OCI-LY7 (cell line): Measurements from ENCODE around the gene UQCRHL. TPM values are rescaled to one million over a fixed set of nuclear protein-coding genes. Genes with fewer than 3 reads are reported as not detected.

ENCODE experiments used
- BruUV-seq: library from RNA; stranded (reverse); fragments of 400-500 nt; replicated peaks from 2 replicates; lab custom pipeline; 2021; lab: Mats Ljungman, UMichigan
- CTCF ChIA-PET: fragments of 300-600 bp; sonication (Branson Sonifier 250); formaldehyde crosslinking; loops from one replicate; lab custom pipeline; 2022; ENCODE audit warnings: antibody characterized with exemption; ENCODE audit not compliant: unreplicated experiment; lab: Charles Lee
- POLR2A ChIA-PET: fragments of 300-600 bp; sonication (Branson Sonifier 250); formaldehyde crosslinking; loops from one replicate; lab custom pipeline; 2022; ENCODE audit warnings: antibody characterized with exemption; lab: Charles Lee
- DNase-seq: peaks from one replicate; pipeline ENCODE4 v3.0.0-alpha.2; 2015; ENCODE audit warnings: low spot score
- H2AFZ ChIP-seq: fragments of 200-600 bp; sonication (generic), shearing (Covaris generic); 2 replicates; pipeline ENCODE4 v1.6.1; 2014; ENCODE audit warnings: mild to moderate bottlenecking, antibody characterized with exemption, low read length, moderate library complexity
- H3K27ac ChIP-seq: fragments of 200-600 bp; sonication (generic); 2 replicates; pipeline ENCODE4 v1.5.1; 2014; ENCODE audit warnings: mixed run types, low read depth, mild to moderate bottlenecking, moderate library complexity, low read length, inconsistent platforms; ENCODE audit not compliant: poor library complexity, severe bottlenecking
- H3K36me3 ChIP-seq: fragments of 200-600 bp; sonication (generic); 2 replicates; pipeline ENCODE4 v1.6.1; 2014; ENCODE audit warnings: mild to moderate bottlenecking, antibody characterized with exemption, low read length, moderate library complexity, mixed read lengths; ENCODE audit not compliant: insufficient read depth
- H3K4me1 ChIP-seq: fragments of 200-600 bp; sonication (generic); 2 replicates; pipeline ENCODE4 v1.5.1; 2014; ENCODE audit warnings: mild to moderate bottlenecking, low read length; ENCODE audit not compliant: insufficient read depth, poor library complexity, severe bottlenecking
- H3K4me2 ChIP-seq: fragments of 200-600 bp; sonication (generic); 2 replicates; pipeline ENCODE4 v1.6.1; 2014; ENCODE audit warnings: mild to moderate bottlenecking, low read length
- H3K4me3 ChIP-seq: fragments of 200-600 bp; sonication (generic); 2 replicates; pipeline ENCODE4 v1.5.1; 2014; ENCODE audit warnings: mild to moderate bottlenecking, low read depth, low read length; ENCODE audit not compliant: poor library complexity, severe bottlenecking
- H3K79me2 ChIP-seq: fragments of 200-600 bp; sonication (generic); 2 replicates; pipeline ENCODE4 v1.6.1; 2016; ENCODE audit warnings: low read depth, mild to moderate bottlenecking, low read length, moderate library complexity, mixed read lengths; ENCODE audit not compliant: insufficient read depth
- H3K9me2 ChIP-seq: fragments of 200-600 bp; sonication (generic); 2 replicates; pipeline ENCODE4 v1.6.1; 2016; ENCODE audit warnings: mild to moderate bottlenecking, low read length, mixed read lengths; ENCODE audit not compliant: insufficient read depth
- H3K9me3 ChIP-seq: fragments of 200-600 bp; sonication (generic); 2 replicates; pipeline ENCODE4 v1.6.1; 2014; ENCODE audit warnings: mild to moderate bottlenecking, mixed run types, low read length, mixed read lengths
- H4K20me1 ChIP-seq: fragments of 200-600 bp; sonication (generic); 2 replicates; pipeline ENCODE4 v1.6.1; 2014; ENCODE audit warnings: mild to moderate bottlenecking, antibody characterized with exemption, low read length, moderate library complexity, mixed read lengths; ENCODE audit not compliant: insufficient read depth
- EZH2phosphoT487 ChIP-seq: fragments of 200-600 bp; sonication (generic); IDR thresholded peaks from 2 replicates; pipeline ENCODE4 v1.6.1; 2018; ENCODE audit warnings: low read depth, borderline replicate concordance, mild to moderate bottlenecking, mixed run types, antibody characterized with exemption, low read length, moderate library complexity, mixed read lengths
- intact Hi-C: fragments of 100-400 bp; cut with micrococcal nuclease; formaldehyde crosslinking; loops from one replicate; pipeline ENCODE4 v1.10.0; 2022; ENCODE audit not compliant: unreplicated experiment
- total RNA-seq, 2 experiments: library from RNA; depleted of rRNA in 1 of 2; stranded (reverse); fragments of >200 nt in 1 of 2; shearing (Covaris generic) in 1 of 2; gene quantifications; 2 replicates each; pipeline ENCODE4 v1.2.3, GENCODE V29; 2014 to 2022
- TF ChIP-seq, protein P1 (sequence below): fragments of 200-600 bp; sonication (generic); conservative IDR thresholded peaks from 2 replicates; pipeline ENCODE4 v1.5.1; 2014; ENCODE audit warnings: mild to moderate bottlenecking, antibody characterized with exemption, low read length, moderate library complexity, mixed read lengths

UQCRHL gene
- total RNA-seq, 2 experiments from 2014 or later, result 2.4 to 12.4 TPM

DNA sequence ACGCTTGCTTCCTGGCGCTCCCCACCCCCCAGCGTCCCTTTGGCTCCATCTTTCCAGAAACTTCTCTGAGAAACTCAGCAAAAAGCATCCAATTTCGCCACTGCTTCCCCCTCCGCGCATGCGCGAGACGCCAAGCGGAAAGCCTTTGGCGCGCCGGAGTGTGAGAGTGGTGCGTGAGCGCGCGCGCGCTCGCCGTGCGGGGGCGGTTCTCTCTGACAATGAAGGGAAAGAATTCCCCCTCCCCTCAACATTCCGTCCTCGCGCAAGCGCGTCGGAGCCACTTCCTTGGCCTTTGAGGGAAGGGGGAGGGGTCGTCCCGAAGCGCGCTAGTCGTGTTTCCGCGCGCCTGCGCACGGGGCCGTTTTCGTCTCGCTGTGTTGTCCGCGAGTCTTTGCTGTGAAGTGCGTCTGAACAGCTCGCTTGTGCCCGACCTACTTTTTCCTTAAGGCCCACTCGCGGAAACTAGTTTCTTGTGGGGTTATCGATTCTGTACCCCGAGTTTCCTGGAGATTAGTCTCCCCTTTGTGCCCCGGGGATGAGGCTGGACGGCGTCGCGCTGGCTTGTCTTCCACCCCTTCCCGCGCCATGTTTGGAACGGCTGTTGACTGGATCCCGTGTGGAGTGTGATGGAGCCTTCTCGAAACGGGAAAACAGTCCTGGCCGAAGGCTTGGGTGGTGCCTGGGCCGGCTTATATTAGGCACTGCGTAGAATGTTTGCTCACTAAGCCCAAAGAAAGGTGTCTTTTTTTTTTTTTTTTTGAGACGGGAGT is 28.5 kb upstream of the UQCRHL start:
- H3K79me2 ChIP-seq, result peaks cover 32% of the 10 kb centered on the region
- ChIA-PET POLR2A (interaction anchor here (0.6 to 2.2 kb wide), 6 partner anchors 9 to 309 kb away, joined by 3 to 6 read pairs (median 3); partner anchors contain the start of gene SPEN), CTCF (no interaction called here)
- H2AFZ ChIP-seq, result peak overlapping the region; percentile 23; the same call in 1 of the 2 replicates
- H3K4me3 ChIP-seq, result peak overlapping the region; percentile 75
- peak overlapping the region; percentile 91 for H3K4me2 ChIP-seq
- DNase-seq, result peak; percentile 99
- H3K4me1 ChIP-seq, result peaks cover 54% of the 10 kb centered on the region
- peak overlapping the region; percentile 97 for H3K27ac ChIP-seq
- H4K20me1 ChIP-seq, result no peaks in the 10 kb centered on the region
- no peaks in the 10 kb centered on the region for H3K9me2 ChIP-seq
- peaks cover 6% of the 10 kb centered on the region; the same call in 1 of the 2 replicates for H3K36me3 ChIP-seq
- TF ChIP-seq, protein P1, sequence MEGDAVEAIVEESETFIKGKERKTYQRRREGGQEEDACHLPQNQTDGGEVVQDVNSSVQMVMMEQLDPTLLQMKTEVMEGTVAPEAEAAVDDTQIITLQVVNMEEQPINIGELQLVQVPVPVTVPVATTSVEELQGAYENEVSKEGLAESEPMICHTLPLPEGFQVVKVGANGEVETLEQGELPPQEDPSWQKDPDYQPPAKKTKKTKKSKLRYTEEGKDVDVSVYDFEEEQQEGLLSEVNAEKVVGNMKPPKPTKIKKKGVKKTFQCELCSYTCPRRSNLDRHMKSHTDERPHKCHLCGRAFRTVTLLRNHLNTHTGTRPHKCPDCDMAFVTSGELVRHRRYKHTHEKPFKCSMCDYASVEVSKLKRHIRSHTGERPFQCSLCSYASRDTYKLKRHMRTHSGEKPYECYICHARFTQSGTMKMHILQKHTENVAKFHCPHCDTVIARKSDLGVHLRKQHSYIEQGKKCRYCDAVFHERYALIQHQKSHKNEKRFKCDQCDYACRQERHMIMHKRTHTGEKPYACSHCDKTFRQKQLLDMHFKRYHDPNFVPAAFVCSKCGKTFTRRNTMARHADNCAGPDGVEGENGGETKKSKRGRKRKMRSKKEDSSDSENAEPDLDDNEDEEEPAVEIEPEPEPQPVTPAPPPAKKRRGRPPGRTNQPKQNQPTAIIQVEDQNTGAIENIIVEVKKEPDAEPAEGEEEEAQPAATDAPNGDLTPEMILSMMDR, result no peak
- TF ChIP-seq EZH2phosphoT487, result no peak
- intact Hi-C loops, result loop anchor here (1.0 kb wide), 1 partner anchor 11 kb away; the partner anchor contains the start of gene SPEN
- no TSS peak for BruUV-seq
- no peaks in the 10 kb centered on the region for H3K9me3 ChIP-seq

DNA sequence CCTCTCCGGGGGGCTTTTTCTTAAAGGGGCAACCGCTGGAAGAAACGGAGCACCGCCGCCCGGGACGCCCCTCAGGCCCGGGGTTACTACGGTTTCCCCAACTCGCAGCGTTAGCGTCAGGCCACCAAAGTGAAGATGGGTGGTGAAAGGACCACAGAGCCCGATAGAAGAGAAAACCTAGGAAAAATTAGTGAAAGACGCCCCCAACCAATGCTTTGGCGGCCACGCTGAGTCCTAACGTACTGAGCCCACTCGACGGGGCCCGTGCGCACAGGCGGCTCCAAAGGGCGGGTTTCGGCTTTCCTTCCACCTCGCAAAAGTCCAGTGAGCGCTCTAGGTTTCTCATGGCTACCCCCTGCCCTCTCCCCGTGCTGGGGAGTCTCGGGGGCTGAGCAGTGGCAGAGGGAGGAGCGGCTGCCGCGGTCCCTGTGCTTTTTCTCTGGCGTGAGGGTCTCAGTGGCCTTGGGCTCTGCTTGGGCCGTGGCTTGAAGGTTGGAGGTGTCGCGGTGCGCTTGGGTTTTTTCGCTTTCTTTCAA is 27.8 kb upstream of the UQCRHL start:
- Histone ChIP-seq H3K4me2 (peak overlapping the region; percentile 91), H3K36me3 (peaks cover 6% of the 10 kb centered on the region; the same call in 1 of the 2 replicates), H2AFZ (peak overlapping the region; percentile 60; the same call in 1 of the 2 replicates), H4K20me1 (no peaks in the 10 kb centered on the region), H3K4me3 (peak overlapping the region; percentile 75), H3K79me2 (peaks cover 33% of the 10 kb centered on the region), H3K9me3 (no peaks in the 10 kb centered on the region), H3K9me2 (no peaks in the 10 kb centered on the region), H3K4me1 (peaks cover 60% of the 10 kb centered on the region), H3K27ac (peak overlapping the region; percentile 97)
- intact Hi-C loops, result loop anchor here (1.0 kb wide), 1 partner anchor 12 kb away; the partner anchor contains the start of gene SPEN
- DNase-seq, result no peak
- TF ChIP-seq, protein P1, result no peak
- no peak for TF ChIP-seq EZH2phosphoT487
- POLR2A ChIA-PET, result interaction anchor here (0.6 to 3.7 kb wide), 4 partner anchors 8 to 14 kb away, joined by 3 to 68 read pairs (median 18); partner anchors contain the start of gene SPEN
- no TSS peak for BruUV-seq
- CTCF ChIA-PET, result no interaction called here
